Spleen (tissue), 11 donors: ENCODE measurements around the gene HNRNPM. TPM values are rescaled to one million over a fixed set of nuclear protein-coding genes. Genes with fewer than 3 reads are reported as not detected.

Experiments
- DNase-seq: peaks from one replicate; pipeline ENCODE4 v3.0.0-alpha.2; 2020
- H3K27ac ChIP-seq, 8 donors: fragments of 200-600 bp; sonication (generic) in 7 of 8; 1 replicate in 4 of 8; 2 replicates in 4 of 8; pipeline versions ENCODE4 v1.5.0 to v1.8.0; 2016 to 2021; ENCODE audit warnings: inconsistent platforms in 4 of 8, mild to moderate bottlenecking in 4 of 8, moderate library complexity in 1 of 8
- H3K27me3 ChIP-seq, 7 donors: fragments of 200-600 bp; sonication (generic) in 6 of 7; replicated peaks in 1 of 7; 1 replicate in 4 of 7; 2 replicates in 3 of 7; pipeline versions ENCODE4 v1.5.0 to v1.8.0; 2016 to 2021; ENCODE audit warnings: inconsistent platforms in 3 of 7, mild to moderate bottlenecking in 1 of 7
- H3K36me3 ChIP-seq, 6 donors: fragments of 200-600 bp; sonication (generic) in 5 of 6; 1 replicate in 4 of 6; 2 replicates in 2 of 6; pipeline versions ENCODE4 v1.5.0 to v1.8.0; 2016 to 2021; ENCODE audit warnings: inconsistent platforms in 2 of 6
- H3K4me1 ChIP-seq, 6 donors: fragments of 200-600 bp; sonication (generic) in 5 of 6; 1 replicate in 3 of 6; 2 replicates in 3 of 6; pipeline versions ENCODE4 v1.5.0 to v1.8.0; 2016 to 2021; ENCODE audit warnings: inconsistent platforms in 3 of 6
- H3K4me3 ChIP-seq, 8 donors: fragments of 200-600 bp; sonication (generic) in 7 of 8; 1 replicate in 4 of 8; 2 replicates in 4 of 8; pipeline versions ENCODE4 v1.5.0 to v1.8.0; 2016 to 2021; ENCODE audit warnings: inconsistent platforms in 4 of 8, mild to moderate bottlenecking in 4 of 8, moderate library complexity in 2 of 8
- H3K9me3 ChIP-seq, 8 donors: fragments of 200-600 bp; sonication (generic) in 7 of 8; 1 replicate in 4 of 8; 2 replicates in 4 of 8; pipeline versions ENCODE4 v1.5.0 to v1.8.0; 2016 to 2021; ENCODE audit warnings: inconsistent platforms in 4 of 8
- CTCF ChIP-seq, 11 experiments: fragments of 200-600 bp in 7 of 11; fragments of 450-650 bp in 4 of 11; sonication (generic) in 4 of 11; IDR thresholded peaks in 8 of 11; conservative IDR thresholded peaks in 3 of 11; 1 replicate in 7 of 11; 2 replicates in 4 of 11; pipeline versions ENCODE4 v1.4.0 to v1.8.0; 2016 to 2021; ENCODE audit warnings: antibody characterized with exemption in 11 of 11, inconsistent platforms in 4 of 11, mild to moderate bottlenecking in 1 of 11
- POLR2A ChIP-seq, 3 donors: fragments of 450-650 bp; IDR thresholded peaks; one replicate each; pipeline ENCODE4 v1.5.1; 2017; ENCODE audit warnings: antibody characterized with exemption in 3 of 3, mild to moderate bottlenecking in 1 of 3
- POLR2AphosphoS5 ChIP-seq, 3 donors: sonication (generic); formaldehyde crosslinking; IDR thresholded peaks; one replicate each; pipeline ENCODE4 v1.5.1; 2017; ENCODE audit warnings: antibody characterized with exemption in 3 of 3
- WGBS, 5 donors: extraction: QIAGEN DNeasy Blood & Tissue Kit in 3 of 5; methylation state at CpG; one replicate each; pipeline versions ENCODE4 v1.1.5 to v1.1.7; 2013 to 2018; 5-methylcytosine and 5-hydroxymethylcytosine counted together
- intact Hi-C: fragments of 100-400 bp; cut with DNase I; formaldehyde crosslinking; loops from one replicate; pipeline ENCODE4 v1.15.0; 2023; ENCODE audit warnings: low total_unique reads
- polyA plus RNA-seq, 3 donors: library from polyadenylated mRNA; stranded (reverse); fragments of 200-250 nt; gene quantifications; one replicate each; pipeline ENCODE4 v1.2.1, GENCODE V29; 2013
- total RNA-seq, 7 donors: library from RNA; depleted of rRNA in 3 of 7; stranded (reverse); fragments of >200 nt in 3 of 7; fragmentation: NEBNext Ultra II Directional in 4 of 7; extraction: Animal tissue kit (Norgen Biotek cat#: 25700) in 4 of 7; gene quantifications; one replicate each; pipeline versions ENCODE4 v1.1.0 to v1.2.1, GENCODE V29; 2016 to 2021
- donor health status: healthy with polysubstance abuse.
- donor health status: DM: no; HTN: no; CAD: no; lungs with moderate emphysema.
- donor health status: DM: no; HTN: no; CAD: no.
- donor health status: Bipolar disorder and iron deficiency.
- donor health status: healthy.
- donor health status: DM: no; HTN: no; CAD: no.
- donor health status: DM: yes; HTN: yes; CAD: no.

The HNRNPM gene
- total and polyA plus RNA-seq, 10 donors = 77.1 to 229 (median 138) TPM

DNA sequence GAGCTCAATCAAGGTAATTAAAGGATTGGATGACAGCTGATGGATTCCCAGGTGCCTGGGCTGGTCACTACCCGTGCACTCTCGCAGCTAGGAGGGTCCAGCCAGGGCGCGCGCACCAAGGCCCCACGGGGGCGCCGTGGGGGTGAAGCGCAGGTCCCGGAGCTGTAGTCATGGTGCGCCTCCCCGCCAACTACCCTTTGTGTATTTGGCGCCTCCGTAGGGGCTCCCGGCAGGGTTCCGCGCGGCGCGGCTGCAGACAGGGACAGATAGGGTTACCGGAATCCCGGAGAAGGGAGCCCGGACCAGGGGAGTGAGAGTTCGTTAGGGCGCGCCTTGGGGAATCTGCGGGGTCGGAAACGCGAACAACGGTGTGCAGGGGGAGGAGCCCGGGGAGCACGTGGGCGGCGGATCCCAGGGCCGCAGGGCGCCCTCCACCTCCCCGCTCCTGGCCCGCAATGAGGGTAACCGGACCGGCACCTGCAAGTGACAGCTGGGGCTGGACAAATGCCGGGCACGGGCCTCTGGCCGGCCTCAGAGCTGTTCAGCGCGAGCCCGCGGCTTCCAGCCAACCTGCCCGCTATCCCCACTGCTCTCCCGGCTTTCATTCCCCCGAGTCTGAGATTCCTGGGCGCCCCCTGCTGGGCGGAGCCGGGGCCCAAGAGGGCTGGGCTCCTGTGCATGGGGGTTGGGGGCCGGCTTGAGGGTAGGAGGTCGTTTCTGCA is 61.1 kb downstream of the HNRNPM start:
- no peaks in the 10 kb centered on the region for H3K9me3 ChIP-seq
- WGBS, 5 donors = 0 to 1% (median 1%) methylated on average over 36 to 56 of the region's 56 CpGs
- peak overlapping the region; percentile 61 to 87 (median 68) for H3K4me3 ChIP-seq
- intact Hi-C loops = no loop called here
- peaks cover 0 to 17% (median under 1%) of the 10 kb centered on the region in 6 donors for H3K36me3 ChIP-seq
- H3K4me1 ChIP-seq = peaks cover 5 to 68% (median 34%) of the 10 kb centered on the region in 6 donors
- TF ChIP-seq POLR2AphosphoS5 (IDR thresholded peaks at IDR 0.05) = peak; percentile 53 to 81 (median 64)
- TF ChIP-seq CTCF (IDR thresholded peaks at IDR 0.05 in 8 of 11, conservative IDR thresholded peaks at IDR 0.05 in 3 of 11) = peak; percentile 66 to 94 (median 88)
- no peak for TF ChIP-seq POLR2A (IDR thresholded peaks at IDR 0.05)
- H3K27me3 ChIP-seq = peaks cover 0 to 8% (median 0%) of the 10 kb centered on the region in 7 donors
- peak overlapping the region in 6 of 8 donors; percentile 22 to 95 (median 58) for H3K27ac ChIP-seq
- peak; percentile 94 for DNase-seq

DNA sequence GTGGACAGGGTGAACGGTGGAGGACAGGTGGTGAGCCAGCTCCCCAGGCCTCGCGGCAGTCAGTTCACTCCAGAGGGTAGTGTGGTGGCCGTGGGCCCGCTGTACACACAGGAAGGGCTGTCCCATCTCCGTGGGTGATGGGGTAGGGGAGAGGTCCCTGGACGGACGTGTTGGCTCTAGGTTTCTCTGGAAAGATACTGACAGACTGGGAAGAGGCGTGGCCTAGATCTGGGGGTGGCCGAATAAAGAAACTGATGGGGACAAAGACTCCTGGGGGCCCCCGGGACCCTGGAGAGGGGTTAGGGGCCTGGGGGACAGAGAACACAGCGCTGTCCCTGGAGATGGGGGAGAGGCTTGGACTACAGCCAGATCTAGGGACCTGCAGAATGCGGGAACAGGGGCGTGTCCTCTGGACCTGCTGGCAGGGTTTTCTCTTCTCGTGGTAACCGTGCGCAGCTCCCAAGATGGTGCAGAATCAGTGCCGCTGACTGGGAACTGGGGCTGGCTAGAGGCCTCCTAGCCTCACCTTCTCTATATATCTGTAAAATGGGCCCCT is 61.7 kb downstream of the HNRNPM start:
- peak overlapping the region in 6 of 8 donors; percentile 22 to 95 (median 58) for H3K27ac ChIP-seq
- intact Hi-C loops = no loop called here
- H3K27me3 ChIP-seq = peaks cover 0 to 8% (median 0%) of the 10 kb centered on the region in 7 donors
- TF ChIP-seq CTCF (IDR thresholded peaks at IDR 0.05 in 8 of 11, conservative IDR thresholded peaks at IDR 0.05 in 3 of 11) (peak in 6 of 11 experiments; percentile 15 to 59 (median 36)), POLR2A (IDR thresholded peaks at IDR 0.05) (no peak), POLR2AphosphoS5 (IDR thresholded peaks at IDR 0.05) (no peak)
- WGBS, 5 donors = 30 to 48% (median 35%) methylated on average over 12 to 18 of the region's 18 CpGs
- peaks cover 0 to 24% (median 3%) of the 10 kb centered on the region in 6 donors for H3K36me3 ChIP-seq
- no peaks in the 10 kb centered on the region for H3K9me3 ChIP-seq
- peak overlapping the region; percentile 61 to 87 (median 68) for H3K4me3 ChIP-seq
- no peak for DNase-seq
- H3K4me1 ChIP-seq = peaks cover 5 to 67% (median 35%) of the 10 kb centered on the region in 6 donors

DNA sequence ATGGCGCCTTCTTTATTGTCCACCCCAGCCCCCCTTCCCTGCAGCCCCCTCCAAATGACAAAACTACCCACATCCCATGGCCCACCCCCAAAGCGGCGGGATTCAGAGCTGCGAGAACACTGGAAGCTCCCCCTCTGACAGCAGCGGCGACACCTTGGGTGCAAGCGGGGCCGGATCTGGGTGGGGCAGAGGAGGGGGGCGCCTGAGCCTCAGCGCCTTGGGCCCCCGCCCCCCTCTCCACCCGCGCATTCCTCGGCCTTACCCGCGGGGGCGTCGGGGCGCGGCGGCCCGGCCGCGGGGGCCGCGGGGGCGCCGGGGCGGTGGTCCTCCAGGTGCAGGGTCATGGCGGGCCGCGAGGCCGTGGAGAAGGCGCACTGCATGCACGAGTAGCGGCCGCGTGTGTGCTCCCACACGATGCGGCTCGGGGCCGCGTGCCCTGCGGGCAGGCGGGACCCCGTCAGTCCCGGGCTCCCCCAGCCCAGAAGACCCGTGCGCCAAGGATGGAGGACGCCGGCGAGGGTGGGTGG is 65.9 kb downstream of the HNRNPM start:
- WGBS, 5 donors = 82 to 96% (median 93%) methylated on average over 20 to 52 of the region's 52 CpGs
- DNase-seq = no peak
- no peaks in the 10 kb centered on the region for H3K27me3 ChIP-seq
- peaks cover 0 to 32% (median 5%) of the 10 kb centered on the region in 6 donors for H3K36me3 ChIP-seq
- intact Hi-C loops = loop anchor here (10.0 kb wide), 1 partner anchor 156 kb away; no protein-coding TSS in a partner anchor
- TF ChIP-seq POLR2AphosphoS5 (IDR thresholded peaks at IDR 0.05) = peak in 1 of 3 donors; percentile 14
- TF ChIP-seq POLR2A (IDR thresholded peaks at IDR 0.05) = no peak
- peaks cover 16 to 60% (median 46%) of the 10 kb centered on the region in 6 donors for H3K4me1 ChIP-seq
- H3K9me3 ChIP-seq = no peaks in the 10 kb centered on the region
- H3K27ac ChIP-seq = no peak overlapping the region
- H3K4me3 ChIP-seq = no peak overlapping the region

- peak overlapping the region in 2 of 8 donors; percentile 97 to 99 for H3K27ac ChIP-seq
- no peak overlapping the region for H3K4me3 ChIP-seq
- 87 to 93% (median 89%) methylated on average over 33 to 45 of the region's 45 CpGs for WGBS, 5 donors
- intact Hi-C loops = loop anchor here (10.0 kb wide), 1 partner anchor 157 kb away; no protein-coding TSS in a partner anchor
- no peaks in the 10 kb centered on the region for H3K27me3 ChIP-seq
- TF ChIP-seq POLR2AphosphoS5 (IDR thresholded peaks at IDR 0.05) (no peak), POLR2A (IDR thresholded peaks at IDR 0.05) (no peak), CTCF (IDR thresholded peaks at IDR 0.05 in 8 of 11, conservative IDR thresholded peaks at IDR 0.05 in 3 of 11) (no peak)
- H3K4me1 ChIP-seq = peaks cover 13 to 60% (median 43%) of the 10 kb centered on the region in 6 donors
- H3K9me3 ChIP-seq = no peaks in the 10 kb centered on the region
- peaks cover 0 to 32% (median 5%) of the 10 kb centered on the region in 6 donors for H3K36me3 ChIP-seq
- DNase-seq = peak; percentile 79
These were observed 66.9 kb downstream of the HNRNPM start for GRCh38 chr19:8511573-8512101.
